C4-2B (cell line): Measurements from ENCODE around the gene TXNDC11.

ENCODE experiments used
- H3K27ac ChIP-seq: fragments of 450-650 bp; 2 replicates; pipeline ENCODE4 v1.5.1; 2017
- CTCF ChIP-seq: fragments of 450-650 bp; conservative IDR thresholded peaks from 2 replicates; pipeline ENCODE4 v1.5.1; 2017; ENCODE audit warnings: mild to moderate bottlenecking
- ZFX ChIP-seq: fragments of 450-650 bp; IDR thresholded peaks from 2 replicates; pipeline ENCODE4 v1.6.1; 2017

TXNDC11 gene

DNA sequence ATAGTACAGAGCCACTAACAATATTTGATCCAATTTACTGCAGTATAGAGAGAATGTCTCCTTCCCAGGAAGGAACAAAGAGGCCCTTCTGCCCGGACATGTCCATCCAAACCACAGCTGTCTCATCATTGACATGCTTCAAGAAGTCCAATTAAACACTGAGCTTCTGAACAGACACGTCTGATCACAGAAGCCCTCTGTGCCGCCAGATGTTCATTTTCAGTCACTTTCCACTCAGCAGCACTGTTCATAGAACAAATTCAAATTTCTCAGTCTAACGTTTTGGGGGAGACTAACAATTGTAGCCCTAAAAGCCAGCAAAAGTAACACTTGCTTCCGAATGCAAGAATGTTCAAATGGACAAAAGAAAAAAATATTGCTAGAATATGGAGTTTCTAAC, 39.1 kb upstream of the TXNDC11 start:
- H3K27ac ChIP-seq = no peak overlapping the region
- TF ChIP-seq ZFX (no peak), CTCF (no peak)

GRCh38 chr16:11780991-11781680, 38.5 kb upstream of the TXNDC11 start:
- TF ChIP-seq CTCF = no peak
- TF ChIP-seq ZFX = no peak
- no peak overlapping the region for H3K27ac ChIP-seq

- no peak overlapping the region for H3K27ac ChIP-seq
- TF ChIP-seq ZFX = no peak
- TF ChIP-seq CTCF = no peak
These were observed 36.4 kb upstream of the TXNDC11 start for GRCh38 chr16:11779074-11779473.

DNA sequence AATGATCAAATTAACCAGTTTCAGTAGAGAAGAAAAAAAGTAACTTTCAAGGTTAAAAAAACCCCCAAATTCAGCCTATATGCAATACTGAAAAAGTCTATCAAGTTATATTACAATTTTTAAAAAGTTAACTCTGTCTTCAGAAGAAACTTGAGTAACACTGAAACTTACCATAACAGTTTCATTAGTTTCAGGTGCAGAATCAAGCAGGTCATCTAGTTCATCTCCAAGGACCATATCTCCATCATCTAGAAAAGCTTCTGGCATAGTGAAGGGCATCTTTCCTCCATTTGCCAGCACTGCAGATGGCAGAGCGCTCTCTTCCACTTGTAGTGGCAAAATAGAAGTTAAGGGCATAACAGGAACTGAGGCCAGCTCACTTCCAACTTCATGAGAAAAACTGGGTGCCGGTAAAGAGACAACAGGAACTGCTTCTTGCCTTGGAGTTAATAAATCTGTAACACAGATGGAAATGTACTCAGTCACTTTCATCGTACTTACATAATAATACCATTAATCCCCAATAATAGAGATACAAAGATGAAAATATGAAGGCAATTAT, 31.5 kb upstream of the TXNDC11 start:
- no peak for TF ChIP-seq ZFX
- H3K27ac ChIP-seq = no peak overlapping the region

GRCh38 chr16:11768849-11769248, 26.2 kb upstream of the TXNDC11 start:
- TF ChIP-seq ZFX = no peak
- no peak for TF ChIP-seq CTCF
- no peak overlapping the region for H3K27ac ChIP-seq

DNA sequence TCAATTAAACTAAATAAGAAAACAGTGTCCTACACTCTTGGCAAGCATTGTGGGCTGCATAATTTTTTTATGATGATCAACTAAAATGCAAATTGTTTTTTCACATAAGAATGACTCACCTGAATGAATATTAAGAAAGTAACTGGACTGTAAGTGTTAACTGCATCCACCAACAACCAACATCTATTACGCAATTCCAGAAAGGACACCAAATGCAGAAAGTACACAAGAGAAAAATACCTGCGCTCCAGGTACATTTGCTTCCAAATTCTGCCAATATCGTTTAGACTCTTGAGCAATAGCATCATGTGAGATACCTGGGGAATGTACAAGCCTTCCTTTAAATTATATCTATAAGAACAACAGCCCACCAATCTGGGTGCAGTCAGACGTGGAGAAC, 19.8 kb upstream of the TXNDC11 start:
- H3K27ac ChIP-seq = no peak overlapping the region
- no peak for TF ChIP-seq ZFX

DNA sequence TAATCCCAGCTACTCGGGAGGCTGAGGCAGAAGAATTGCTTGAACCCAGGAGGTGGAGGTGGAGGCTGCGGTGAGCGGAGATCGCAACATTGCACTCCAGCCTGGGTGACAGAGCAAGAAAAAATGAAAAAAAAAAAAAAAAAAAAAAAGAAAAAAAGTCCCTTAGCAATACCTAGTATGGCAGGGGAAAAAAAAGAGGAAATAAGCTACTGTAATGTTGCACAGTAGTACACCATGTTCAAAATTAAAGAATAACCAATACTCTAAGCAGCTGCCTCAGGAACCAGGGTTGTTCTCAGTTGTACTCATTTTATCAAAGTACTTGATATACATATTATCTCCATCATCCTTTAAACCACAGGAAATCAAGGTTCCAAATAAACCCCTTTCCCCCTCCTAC, 17.3 kb upstream of the TXNDC11 start:
- TF ChIP-seq CTCF = no peak
- no peak for TF ChIP-seq ZFX
- H3K27ac ChIP-seq = no peak overlapping the region

DNA sequence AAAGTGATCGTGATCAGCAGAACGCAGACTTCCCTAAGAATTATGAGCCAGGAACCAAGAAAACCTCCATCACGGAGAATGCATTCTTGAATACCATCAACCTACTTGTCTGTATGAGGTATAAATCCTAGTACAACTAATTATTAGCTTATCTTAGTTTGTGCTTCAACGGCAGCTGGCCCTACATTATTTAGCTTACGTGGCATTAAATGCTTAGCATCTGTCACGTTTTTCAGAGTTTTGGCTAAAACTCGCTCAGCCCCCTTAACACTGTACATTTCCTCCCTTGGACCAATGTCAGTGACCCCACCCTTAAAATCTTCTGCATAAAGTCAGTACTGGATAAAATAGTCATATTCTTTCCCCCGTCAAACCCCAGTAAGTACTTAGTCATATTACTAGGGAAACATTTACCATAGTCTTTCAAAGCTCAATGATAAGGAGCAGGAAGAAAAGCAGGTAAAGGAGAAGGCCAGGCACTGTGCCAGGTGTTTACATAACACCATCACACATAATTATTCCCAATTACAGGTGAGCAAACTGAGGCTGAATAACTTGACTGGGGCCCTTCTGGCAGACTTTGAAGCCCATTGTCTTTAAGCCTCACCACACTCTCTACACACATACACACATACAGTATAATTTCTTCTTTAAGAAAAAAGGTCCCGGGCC, 16.6 kb upstream of the TXNDC11 start:
- no peak overlapping the region for H3K27ac ChIP-seq

More for the DNA sequence above, 16.6 kb upstream of the TXNDC11 start:
- TF ChIP-seq CTCF (no peak), ZFX (no peak)
